ENCODE results near the gene LINGO4.
"Not testable (repeated sequence)": the region's sequence is repeated elsewhere in the genome, so short reads cannot be mapped to it uniquely, and the experiment has no call there.

The LINGO4 gene

DNA sequence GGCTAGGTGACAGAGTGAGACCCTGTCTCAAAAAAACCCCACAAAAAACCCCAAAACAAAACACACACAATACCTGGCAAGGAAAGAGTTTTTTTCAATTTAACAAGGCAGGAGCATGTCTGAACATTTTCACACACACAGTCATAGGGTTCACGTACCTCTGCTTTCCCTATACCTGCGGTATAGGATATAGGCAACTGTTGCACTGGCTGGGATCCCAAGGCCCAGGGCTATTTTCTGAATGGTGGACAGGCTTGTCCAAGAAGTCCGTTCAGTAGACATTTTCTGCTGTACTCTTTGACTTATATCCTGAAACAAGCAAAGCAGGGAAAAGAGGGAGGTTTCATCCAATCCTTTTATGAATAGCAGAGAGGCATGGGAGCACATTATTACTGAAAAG, 22.5 kb downstream of the LINGO4 start:
- DNase-seq (ENCODE audit: low read depth in 2 of 2) = no peak

GRCh38 chr1:151782026-151782425, 23.2 kb downstream of the LINGO4 start:
- DNase-seq (ENCODE audit: low read depth in 2 of 2) = not testable (repeated sequence)

DNA sequence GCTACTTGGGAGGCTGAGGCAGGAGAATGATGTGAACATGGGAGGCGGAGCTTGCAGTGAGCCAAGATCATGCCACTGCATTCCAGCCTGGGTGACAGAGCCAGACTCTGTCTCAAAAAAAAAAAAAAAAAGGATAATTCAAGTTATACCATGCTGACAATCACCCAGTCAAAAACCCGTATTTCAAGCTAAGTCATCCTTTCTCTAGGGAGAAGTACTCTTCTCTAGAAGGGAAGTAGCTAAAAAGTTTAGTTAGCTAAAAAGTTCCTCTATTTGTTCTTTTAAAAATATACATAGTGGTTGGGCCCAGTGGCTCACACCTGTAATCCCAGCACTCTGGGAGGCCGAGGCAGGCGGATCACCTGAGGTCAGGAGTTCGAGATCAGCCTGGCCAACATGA, 24.5 kb downstream of the LINGO4 start:
- not testable (repeated sequence) for DNase-seq (ENCODE audit: low read depth in 2 of 2)

- DNase-seq (ENCODE audit: low read depth in 2 of 2) = no peak
Observed at GRCh38 chr1:151779852-151780251, 25.4 kb downstream of the LINGO4 start.

GRCh38 chr1:151777317-151777716, 27.9 kb downstream of the LINGO4 start:
- DNase-seq (ENCODE audit: low read depth in 2 of 2) = no peak

DNA sequence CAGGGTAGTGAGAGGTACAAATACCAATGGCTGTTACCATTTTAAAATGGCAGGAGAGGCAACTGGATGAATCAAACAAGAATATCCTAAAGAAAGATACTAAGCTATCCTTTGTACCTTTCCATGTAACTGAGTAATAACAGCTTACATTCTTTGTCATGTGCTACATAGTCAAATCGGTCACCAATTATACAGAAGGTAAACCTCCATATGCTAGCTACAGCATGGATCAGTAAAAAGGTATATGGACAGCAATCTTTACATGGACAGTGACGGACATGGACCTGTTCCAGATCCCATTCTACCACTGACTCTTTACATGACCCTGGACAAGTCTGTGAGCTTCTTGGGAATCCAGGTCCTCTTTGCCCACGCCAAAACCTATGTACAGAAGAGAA, 28.6 kb downstream of the LINGO4 start:
- DNase-seq (ENCODE audit: low read depth in 2 of 2) = no peak

GRCh38 chr1:151775894-151776664, 29.1 kb downstream of the LINGO4 start:
- no peak for DNase-seq (ENCODE audit: low read depth in 2 of 2)

GRCh38 chr1:151774256-151774922, 30.8 kb downstream of the LINGO4 start:
- DNase-seq (ENCODE audit: low read depth in 2 of 2) = no peak

DNA sequence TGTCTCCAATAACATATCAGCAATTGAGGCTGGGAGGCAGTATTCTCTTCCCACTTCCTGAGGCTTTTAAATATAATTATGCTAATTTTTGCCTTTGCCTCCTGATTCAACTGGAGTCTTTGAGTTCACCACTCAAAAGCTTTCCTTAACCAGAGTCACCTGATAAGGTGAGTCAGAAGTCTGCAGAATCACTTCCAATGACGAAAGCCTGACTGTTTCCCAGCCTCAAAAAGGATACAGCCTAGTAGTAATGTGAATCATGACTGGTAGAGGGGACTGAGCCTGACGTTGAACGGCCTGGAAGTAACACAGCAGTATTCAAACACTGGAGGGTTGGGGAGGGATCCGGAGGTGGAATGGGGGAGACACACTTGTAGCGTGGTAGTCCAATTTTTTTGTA, 31.5 kb downstream of the LINGO4 start:
- no peak for DNase-seq (ENCODE audit: low read depth in 2 of 2)

DNA sequence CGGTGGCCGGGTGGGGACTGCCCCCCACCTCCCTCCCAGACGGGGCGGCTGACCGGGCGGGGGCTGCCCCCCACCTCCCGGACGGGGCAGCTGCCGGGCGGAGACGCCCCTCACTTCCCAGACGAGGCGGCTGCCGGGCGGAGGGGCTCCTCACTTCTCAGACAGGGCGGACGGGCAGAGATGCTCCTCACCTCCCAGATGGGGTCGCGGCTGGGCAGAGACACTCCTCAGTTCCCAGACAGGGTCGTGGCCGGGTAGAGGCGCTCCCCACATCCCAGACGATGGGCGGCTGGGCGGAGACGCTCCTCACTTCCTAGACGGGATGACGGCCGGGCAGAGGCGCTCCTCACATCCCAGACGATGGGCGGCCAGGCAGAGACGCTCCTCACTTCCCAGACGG, 35.9 kb downstream of the LINGO4 start:
- not testable (repeated sequence) for DNase-seq (ENCODE audit: low read depth in 2 of 2)

- not testable (repeated sequence) for DNase-seq (ENCODE audit: low read depth in 2 of 2)
Observed at GRCh38 chr1:151768351-151769066, 36.7 kb downstream of the LINGO4 start.

GRCh38 chr1:151763990-151764389, 41.2 kb downstream of the LINGO4 start:
- DNase-seq (ENCODE audit: low read depth in 2 of 2) = no peak

DNA sequence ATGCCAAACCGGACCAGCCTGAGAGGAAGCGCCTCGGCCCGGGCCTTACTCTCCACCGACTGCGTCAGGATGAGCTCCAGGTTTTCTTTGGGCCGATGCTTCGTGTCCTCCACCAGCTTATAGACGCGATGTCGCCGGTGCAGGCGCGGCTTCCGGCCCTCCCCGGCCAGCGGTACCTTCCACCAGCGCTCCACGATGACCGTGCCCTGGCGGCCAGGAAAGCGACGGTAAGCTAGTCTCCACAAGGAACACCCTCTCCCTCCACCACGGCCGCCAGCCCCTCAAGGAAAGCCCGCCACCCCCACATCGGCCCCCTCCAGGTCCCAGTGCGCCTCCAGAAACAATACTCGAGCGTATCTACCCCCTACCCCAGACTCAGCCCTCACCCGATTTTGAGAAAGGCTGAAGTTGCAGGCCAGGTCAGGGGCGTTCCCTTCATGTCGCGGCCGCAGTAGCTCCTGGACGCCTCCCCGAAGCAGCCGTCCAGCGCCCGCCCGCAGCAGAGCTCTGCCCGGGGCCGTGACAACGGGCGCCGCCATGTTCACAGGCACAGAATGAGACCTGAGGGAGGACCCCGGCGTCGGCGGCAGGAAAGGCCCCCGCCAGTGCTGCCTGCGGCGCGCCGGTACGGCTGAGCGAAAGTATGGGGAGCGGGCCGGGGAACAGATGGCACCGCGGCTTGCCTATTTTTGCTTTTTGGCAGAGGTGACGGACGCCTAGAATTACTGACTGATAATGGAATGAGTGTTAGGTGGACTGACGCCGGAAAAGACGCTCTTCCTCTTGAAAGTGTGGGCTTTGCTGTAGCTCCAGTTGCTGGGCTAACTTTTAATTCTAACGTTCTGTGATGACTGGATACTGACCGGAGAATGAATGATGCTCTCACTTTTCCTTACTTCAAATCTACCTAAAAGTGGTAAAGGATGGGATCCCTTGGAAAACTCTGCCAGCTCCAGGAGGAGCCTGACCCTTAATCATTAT, 42.0 kb downstream of the LINGO4 start, which contains the start of gene MRPL9:
Gene MRPL9, minus strand, starts transcription at position 556 of the 981 bp plus-strand sequence. Its CDS starts 17 bp downstream, at position 539.
- DNase-seq (ENCODE audit: low read depth in 2 of 2) = peak; percentile 57 to 63

GRCh38 chr1:151760597-151761385, 44.4 kb downstream of the LINGO4 start:
- no peak for DNase-seq (ENCODE audit: low read depth in 2 of 2)

- no peak for DNase-seq (ENCODE audit: low read depth in 2 of 2)
Observed at GRCh38 chr1:151759241-151759640, 46.0 kb downstream of the LINGO4 start.

GRCh38 chr1:151756291-151756690, 48.9 kb downstream of the LINGO4 start:
- no peak for DNase-seq (ENCODE audit: low read depth in 2 of 2)
